ENCODE measurements around the gene TMEM229A. TPM values are rescaled to one million over a fixed set of nuclear protein-coding genes. Genes with fewer than 3 reads are reported as not detected.
"Not testable (repeated sequence)": the region's sequence is repeated elsewhere in the genome, so short reads cannot be mapped to it uniquely, and the experiment has no call there.

TMEM229A gene
- total and polyA plus RNA-seq, 7 donors: 0.03 TPM; not detected in 6

- ATAC-seq: no peak
- Histone ChIP-seq H3K9me3 (no peaks in the 10 kb centered on the region), H3K27ac (no peak overlapping the region), H3K4me1 (no peaks in the 10 kb centered on the region), H3K36me3 (ENCODE audit: insufficient read depth in 1 of 2, low read depth in 1 of 2) (no peaks in the 10 kb centered on the region), H3K4me3 (no peak overlapping the region), H3K27me3 (ENCODE audit: insufficient read depth in 3 of 3, low read length in 2 of 3) (no peaks in the 10 kb centered on the region)
- no peak for DNase-seq
- TF ChIP-seq CTCF (IDR thresholded peaks at IDR 0.05): no peak
- WGBS, 3 donors: 87 to 88% (median 88%) methylated on average over 1 of the region's 1 CpG
- intact Hi-C loops (cut with DNase I): no loop called here
These were observed 12.8 kb downstream of the TMEM229A start for GRCh38 chr7:124020060-124020459.

GRCh38 chr7:124013306-124013705, 19.6 kb downstream of the TMEM229A start:
- ATAC-seq: no peak
- intact Hi-C loops (cut with DNase I): no loop called here
- no peaks in the 10 kb centered on the region for H3K9me3 ChIP-seq
- no peak overlapping the region for H3K27ac ChIP-seq
- H3K4me3 ChIP-seq: no peak overlapping the region
- no peaks in the 10 kb centered on the region for H3K27me3 ChIP-seq (ENCODE audit: insufficient read depth in 3 of 3, low read length in 2 of 3)
- no peak for TF ChIP-seq CTCF (IDR thresholded peaks at IDR 0.05)
- WGBS, 3 donors: 65 to 69% (median 68%) methylated on average over 3 of the region's 3 CpGs
- DNase-seq: no peak
- H3K4me1 ChIP-seq: no peaks in the 10 kb centered on the region
- H3K36me3 ChIP-seq (ENCODE audit: insufficient read depth in 1 of 2, low read depth in 1 of 2): no peaks in the 10 kb centered on the region

GRCh38 chr7:124012864-124013263, 20.0 kb downstream of the TMEM229A start:
- ATAC-seq (no peak), DNase-seq (no peak)
- Histone ChIP-seq H3K9me3 (no peaks in the 10 kb centered on the region), H3K4me1 (no peaks in the 10 kb centered on the region), H3K27ac (no peak overlapping the region), H3K36me3 (ENCODE audit: insufficient read depth in 1 of 2, low read depth in 1 of 2) (no peaks in the 10 kb centered on the region), H3K4me3 (no peak overlapping the region), H3K27me3 (ENCODE audit: insufficient read depth in 3 of 3, low read length in 2 of 3) (no peaks in the 10 kb centered on the region)
- no peak for TF ChIP-seq CTCF (IDR thresholded peaks at IDR 0.05)
- 81 to 95% (median 88%) methylated on average over 3 of the region's 3 CpGs for WGBS, 3 donors
- intact Hi-C loops (cut with DNase I): no loop called here

- H3K4me1 ChIP-seq: no peaks in the 10 kb centered on the region
- no peak for TF ChIP-seq CTCF (IDR thresholded peaks at IDR 0.05)
- H3K27ac ChIP-seq: no peak overlapping the region
- DNase-seq (no peak), ATAC-seq (no peak)
- H3K27me3 ChIP-seq (ENCODE audit: insufficient read depth in 3 of 3, low read length in 2 of 3): no peaks in the 10 kb centered on the region
- H3K4me3 ChIP-seq: no peak overlapping the region
- no peaks in the 10 kb centered on the region for H3K9me3 ChIP-seq
- no peaks in the 10 kb centered on the region for H3K36me3 ChIP-seq (ENCODE audit: insufficient read depth in 1 of 2, low read depth in 1 of 2)
- intact Hi-C loops (cut with DNase I): no loop called here
- WGBS, 3 donors: 39 to 43% (median 43%) methylated on average over 2 of the region's 2 CpGs
These were observed 23.5 kb downstream of the TMEM229A start for GRCh38 chr7:124009321-124009720.

- H3K36me3 ChIP-seq (ENCODE audit: insufficient read depth in 1 of 2, low read depth in 1 of 2); H3K4me3 ChIP-seq; H3K4me1 ChIP-seq; DNase-seq; H3K9me3 ChIP-seq; intact Hi-C loops (cut with DNase I); H3K27me3 ChIP-seq (ENCODE audit: insufficient read depth in 3 of 3, low read length in 2 of 3); ATAC-seq; H3K27ac ChIP-seq: not testable (repeated sequence)
- WGBS, 3 donors: 63 to 73% (median 69%) methylated on average over 6 of the region's 6 CpGs
These were observed 24.6 kb downstream of the TMEM229A start for GRCh38 chr7:124008296-124008695.

Measured in psoas muscle (tissue), 8 donors.